Measurements from ENCODE around the gene RBM47.
A peak's percentile ranks its signal among the peaks of the same experiment; 100 is the strongest.

Gene RBM47

GRCh38 chr4:40484346-40485090 lies 145.1 kb downstream of the RBM47 start:
- H3K9ac ChIP-seq: no peak overlapping the region; a peak in 2 of 22 replicates
- TF ChIP-seq Cebpa-rat (IDR thresholded peaks at IDR 0.05): no peak
- H3K27ac ChIP-seq: peak overlapping the region in 6 of 11 experiments; percentile 86 to 97 (median 94); a peak in 10 of 22 replicates
- H3K9me3 ChIP-seq (replicated peaks in 1 of 11): peaks cover 0 to 18% (median 0%) of the 10 kb centered on the region in 11 experiments; a peak in 5 of 22 replicates
- H4K20me1 ChIP-seq: peaks cover 0 to 96% (median 0%) of the 10 kb centered on the region in 11 experiments; a peak in 3 of 22 replicates
- H3K4me3 ChIP-seq: no peak overlapping the region
- H3K4me1 ChIP-seq: peaks cover 35 to 95% (median 77%) of the 10 kb centered on the region in 10 experiments
- peak overlapping the region in 6 of 11 experiments; percentile 29 to 88 (median 74); a peak in 12 of 22 replicates for H3K4me2 ChIP-seq
- H3K36me3 ChIP-seq: peaks cover 0 to 36% (median 0%) of the 10 kb centered on the region in 11 experiments; a peak in 2 of 22 replicates
- H3K27me3 ChIP-seq: no peaks in the 10 kb centered on the region

- Histone ChIP-seq H4K20me1 (peaks cover 0 to 98% (median 0%) of the 10 kb centered on the region in 11 experiments; a peak in 3 of 22 replicates), H3K9me3 (replicated peaks in 1 of 11) (peaks cover 0 to 18% (median 0%) of the 10 kb centered on the region in 11 experiments; a peak in 5 of 22 replicates), H3K36me3 (peaks cover 0 to 40% (median 0%) of the 10 kb centered on the region in 11 experiments; a peak in 2 of 22 replicates), H3K4me2 (peak overlapping the region; percentile 70 to 88 (median 78)), H3K27ac (peak overlapping the region; percentile 5 to 97 (median 63); a peak in 17 of 22 replicates), H3K27me3 (no peaks in the 10 kb centered on the region), H3K4me3 (peak overlapping the region; percentile 3 to 45 (median 34); a peak in 12 of 20 replicates), H3K4me1 (peaks cover 35 to 95% (median 71%) of the 10 kb centered on the region in 10 experiments), H3K9ac (peak overlapping the region in 10 of 11 experiments; percentile 29 to 70 (median 52); a peak in 18 of 22 replicates)
- TF ChIP-seq Cebpa-rat (IDR thresholded peaks at IDR 0.05): no peak
Measured at GRCh38 chr4:40482985-40483647, 146.5 kb downstream of the RBM47 start.

DNA sequence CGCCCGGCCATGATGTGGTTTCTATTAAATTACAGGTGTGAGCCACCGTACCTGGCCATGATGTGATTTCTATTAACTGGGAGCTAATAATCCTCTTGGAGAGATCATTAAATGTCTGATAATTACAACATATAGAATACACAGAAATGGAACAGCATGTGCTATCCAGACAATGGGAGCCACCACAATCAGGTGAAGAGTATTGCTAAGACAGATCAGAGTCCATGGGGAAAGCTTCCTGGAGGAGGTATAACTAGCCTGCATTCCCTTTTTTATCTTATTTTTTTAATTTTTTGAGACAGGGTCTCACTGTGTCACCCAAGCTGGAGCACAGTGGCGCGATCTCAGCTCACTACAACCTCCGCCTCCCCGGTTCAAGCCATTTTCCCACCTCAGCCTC lies 147.7 kb downstream of the RBM47 start:
- H3K36me3 ChIP-seq: peaks cover 0 to 33% (median 0%) of the 10 kb centered on the region in 11 experiments; a peak in 2 of 22 replicates
- TF ChIP-seq Cebpa-rat (IDR thresholded peaks at IDR 0.05): no peak
- H3K4me2 ChIP-seq: peak overlapping the region; percentile 28 to 88 (median 75); a peak in 20 of 22 replicates
- H3K9ac ChIP-seq: no peak overlapping the region
- peaks cover 35 to 95% (median 63%) of the 10 kb centered on the region in 10 experiments for H3K4me1 ChIP-seq
- H3K9me3 ChIP-seq (replicated peaks in 1 of 11): peaks cover 0 to 18% (median 0%) of the 10 kb centered on the region in 11 experiments; a peak in 5 of 22 replicates
- no peaks in the 10 kb centered on the region for H3K27me3 ChIP-seq
- H3K4me3 ChIP-seq: no peak overlapping the region
- peak overlapping the region in 4 of 11 experiments; percentile 80 to 97 (median 95); a peak in 3 of 22 replicates for H3K27ac ChIP-seq
- peaks cover 0 to 98% (median 0%) of the 10 kb centered on the region in 11 experiments; a peak in 3 of 22 replicates for H4K20me1 ChIP-seq

DNA sequence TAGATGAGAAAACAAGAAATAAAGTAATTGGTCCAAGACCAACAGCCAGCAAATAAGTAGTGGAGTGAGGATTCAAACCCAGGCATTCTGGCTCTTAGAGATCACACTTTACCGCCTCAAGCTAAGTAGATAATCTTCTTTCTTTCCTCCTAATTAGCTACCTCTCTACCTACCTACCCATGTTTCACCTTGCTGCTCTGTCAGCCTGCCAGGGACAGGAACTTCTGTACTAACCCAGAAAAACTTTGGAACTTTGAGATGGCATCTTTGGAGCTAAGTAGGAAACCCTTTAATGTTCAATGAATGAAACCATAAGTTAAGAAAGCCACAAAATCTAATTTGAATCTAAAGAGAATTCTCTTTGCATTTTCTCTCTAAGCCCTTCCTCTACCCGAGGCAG lies 149.4 kb downstream of the RBM47 start:
- peaks cover 0 to 100% (median 0%) of the 10 kb centered on the region in 11 experiments; a peak in 4 of 22 replicates for H4K20me1 ChIP-seq
- H3K9ac ChIP-seq: 0 out of 22 replicates have a peak overlapping the region, but pooled peaks of 1 of the 11 experiments have one; percentile 3
- TF ChIP-seq Cebpa-rat (IDR thresholded peaks at IDR 0.05): no peak
- no peaks in the 10 kb centered on the region for H3K27me3 ChIP-seq
- peak overlapping the region in 6 of 11 experiments; percentile 4 to 88 (median 64); a peak in 8 of 22 replicates for H3K4me2 ChIP-seq
- peaks cover 30 to 95% (median 51%) of the 10 kb centered on the region in 10 experiments for H3K4me1 ChIP-seq
- no peak overlapping the region for H3K4me3 ChIP-seq
- H3K36me3 ChIP-seq: peaks cover 0 to 27% (median 0%) of the 10 kb centered on the region in 11 experiments; a peak in 2 of 22 replicates
- H3K27ac ChIP-seq: peak overlapping the region in 3 of 11 experiments; percentile 2 to 34 (median 21); a peak in 3 of 22 replicates
- peaks cover 0 to 11% (median 0%) of the 10 kb centered on the region in 11 experiments; a peak in 4 of 22 replicates for H3K9me3 ChIP-seq (replicated peaks in 1 of 11)

- Histone ChIP-seq H3K4me3 (no peak overlapping the region), H3K9ac (no peak overlapping the region), H3K27me3 (no peaks in the 10 kb centered on the region), H3K4me1 (peaks cover 29 to 93% (median 43%) of the 10 kb centered on the region in 10 experiments), H3K27ac (no peak overlapping the region), H3K36me3 (peaks cover 0 to 21% (median 0%) of the 10 kb centered on the region in 11 experiments; a peak in 1 of 22 replicates), H3K9me3 (replicated peaks in 1 of 11) (0 out of 22 replicates have a peak, but pooled peaks cover 0 to 5% (median 0%) of the 10 kb centered on the region in 11 experiments), H3K4me2 (no peak overlapping the region), H4K20me1 (peaks cover 0 to 100% (median 0%) of the 10 kb centered on the region in 11 experiments; a peak in 4 of 22 replicates)
- no peak for TF ChIP-seq Cebpa-rat (IDR thresholded peaks at IDR 0.05)
Measured at GRCh38 chr4:40479378-40479777, 150.3 kb downstream of the RBM47 start.

DNA sequence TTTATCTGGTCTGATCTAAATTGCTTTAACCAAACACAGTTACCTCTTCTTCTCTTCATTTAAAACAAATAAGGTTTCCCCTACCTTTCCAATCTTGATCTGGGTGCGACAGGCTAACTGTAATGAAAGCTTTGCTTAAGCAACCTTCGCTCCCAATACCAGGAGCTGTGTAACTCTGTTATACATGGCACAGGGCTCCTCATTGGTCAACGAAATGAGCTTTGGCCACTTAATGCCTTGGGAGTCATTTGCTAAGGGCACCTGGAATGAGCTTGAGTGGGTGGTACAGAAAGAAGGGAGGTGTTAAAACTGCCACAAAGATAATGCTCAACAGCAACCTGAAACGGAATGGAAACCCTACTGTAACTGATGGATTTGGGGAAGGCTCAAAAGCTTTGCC lies 154.1 kb downstream of the RBM47 start:
- H3K4me3 ChIP-seq: no peak overlapping the region
- peaks cover 0 to 42% (median 0%) of the 10 kb centered on the region in 11 experiments; a peak in 2 of 22 replicates for H3K36me3 ChIP-seq

DNA sequence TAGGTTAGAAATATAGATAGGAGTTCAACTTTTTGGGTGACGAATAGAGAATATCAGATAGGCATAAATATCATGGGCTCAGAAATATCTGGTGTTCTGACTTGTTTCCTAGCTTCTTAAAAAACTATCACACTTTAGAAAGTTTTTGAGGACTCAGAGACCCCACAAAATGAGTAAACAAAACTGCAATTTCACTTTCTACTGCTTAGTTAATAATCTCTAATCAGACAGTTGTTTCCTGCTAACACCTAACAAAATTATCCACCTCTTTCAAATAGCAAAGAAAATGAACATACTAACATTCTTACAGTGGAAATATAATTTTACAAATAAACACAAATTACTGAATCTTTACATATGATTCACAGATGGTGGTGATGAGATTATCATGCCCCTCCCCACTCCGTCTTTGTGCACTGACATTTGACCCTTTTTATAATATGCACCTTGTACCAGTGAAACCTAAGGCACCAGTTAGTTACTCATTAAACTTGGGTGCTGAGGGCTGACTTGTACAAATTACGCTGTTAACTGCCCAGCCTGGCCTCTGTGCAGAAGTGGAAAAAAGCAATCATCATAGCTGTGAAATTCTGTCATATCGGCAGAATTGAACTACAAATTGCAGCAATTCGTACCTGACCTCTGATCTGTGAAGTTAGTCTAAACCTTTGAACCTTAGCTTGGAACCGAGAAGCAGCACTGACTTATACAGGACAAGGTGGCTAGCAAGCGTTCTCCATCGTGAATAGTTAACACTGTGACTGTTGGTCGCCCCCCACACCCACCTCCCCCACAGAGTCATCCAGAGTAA lies 155.9 kb downstream of the RBM47 start:
- H3K27ac ChIP-seq: no peak overlapping the region
- no peak overlapping the region for H3K9ac ChIP-seq
- peaks cover 0 to 100% (median 0%) of the 10 kb centered on the region in 11 experiments; a peak in 5 of 22 replicates for H4K20me1 ChIP-seq
- peak overlapping the region in 2 of 11 experiments; percentile 37 to 40; a peak in 3 of 22 replicates for H3K4me2 ChIP-seq
- H3K27me3 ChIP-seq: no peaks in the 10 kb centered on the region
- no peak for TF ChIP-seq Cebpa-rat (IDR thresholded peaks at IDR 0.05)
- no peaks in the 10 kb centered on the region for H3K9me3 ChIP-seq (replicated peaks in 1 of 11)
- no peak overlapping the region for H3K4me3 ChIP-seq
- peaks cover 0 to 42% (median 0%) of the 10 kb centered on the region in 11 experiments; a peak in 2 of 22 replicates for H3K36me3 ChIP-seq
- H3K4me1 ChIP-seq: peaks cover 0 to 72% (median 4%) of the 10 kb centered on the region in 10 experiments; a peak in 10 of 20 replicates

More for the DNA sequence above, 154.1 kb downstream of the RBM47 start:
- peak overlapping the region in 3 of 11 experiments; percentile 36 to 81 (median 67); a peak in 6 of 22 replicates for H3K4me2 ChIP-seq
- no peaks in the 10 kb centered on the region for H3K9me3 ChIP-seq (replicated peaks in 1 of 11)
- no peaks in the 10 kb centered on the region for H3K27me3 ChIP-seq
- H3K4me1 ChIP-seq: peaks cover 0 to 85% (median 7%) of the 10 kb centered on the region in 10 experiments; a peak in 15 of 20 replicates
- H3K27ac ChIP-seq: peak overlapping the region in 1 of 11 experiments; percentile 68; a peak in 1 of 22 replicates
- TF ChIP-seq Cebpa-rat (IDR thresholded peaks at IDR 0.05): no peak
- H3K9ac ChIP-seq: no peak overlapping the region
- H4K20me1 ChIP-seq: peaks cover 0 to 100% (median 0%) of the 10 kb centered on the region in 11 experiments; a peak in 5 of 22 replicates
